LHCN-M2 (cell line): ENCODE data around the gene RNFT2. TPM values are rescaled to one million over a fixed set of nuclear protein-coding genes. Genes with fewer than 3 reads are reported as not detected.
"Not testable (repeated sequence)": the region's sequence is repeated elsewhere in the genome, so short reads cannot be mapped to it uniquely, and the experiment has no call there.

Experiments
- DNase-seq: peaks from one replicate; pipeline ENCODE4 v3.0.0-alpha.2; 2012; ENCODE audit warnings: low read depth
- total RNA-seq: library from RNA; depleted of rRNA; stranded (reverse); fragments of >200 nt; gene quantifications from 2 replicates; pipeline ENCODE4 v1.2.3, GENCODE V29; 2014

The RNFT2 gene
- total RNA-seq, 1 experiment from 2014 or later = 1.6 TPM

DNA sequence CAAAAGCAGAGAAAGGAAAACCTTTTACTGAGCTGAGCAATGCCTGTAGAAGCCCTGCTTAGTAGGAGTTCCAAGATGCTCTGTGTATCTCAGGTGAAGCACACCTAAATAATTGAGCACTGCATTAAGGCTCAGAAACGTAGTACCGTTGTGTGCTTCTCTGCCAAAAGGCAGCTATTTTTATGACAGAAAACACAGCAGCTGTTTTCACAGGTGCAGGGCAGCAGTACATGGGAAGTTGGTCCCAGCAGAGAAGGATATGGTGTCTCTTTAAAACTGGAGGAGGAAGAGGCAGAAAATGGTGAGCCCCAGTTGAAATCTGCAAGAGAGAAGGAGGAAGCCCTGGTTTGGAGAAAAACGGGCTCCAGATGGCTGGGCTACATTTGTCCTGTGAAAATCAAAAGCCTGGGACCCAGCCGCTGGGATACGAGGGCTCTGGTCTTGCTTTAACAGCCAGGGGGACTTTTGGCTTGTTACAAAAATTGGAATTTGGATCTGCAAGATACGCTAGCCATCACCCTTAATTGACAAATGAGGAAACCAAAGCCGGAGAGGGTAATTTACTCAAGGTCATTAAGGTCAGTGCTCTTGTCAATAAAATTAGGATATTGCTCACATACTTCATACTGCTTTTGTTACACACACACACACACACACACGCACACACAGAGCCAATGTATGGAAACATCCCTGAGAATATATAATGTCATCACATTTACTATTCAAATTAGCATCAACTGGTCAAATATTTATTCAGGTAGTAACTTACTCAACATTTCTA lies 27.6 kb upstream of the RNFT2 start:
- peak; percentile 15 for DNase-seq

GRCh38 chr12:116712458-116713303 lies 25.4 kb upstream of the RNFT2 start:
- DNase-seq = no peak

GRCh38 chr12:116713527-116713926 lies 24.6 kb upstream of the RNFT2 start:
- DNase-seq = no peak

GRCh38 chr12:116714175-116714574 lies 23.9 kb upstream of the RNFT2 start:
- DNase-seq = peak; percentile 12

DNA sequence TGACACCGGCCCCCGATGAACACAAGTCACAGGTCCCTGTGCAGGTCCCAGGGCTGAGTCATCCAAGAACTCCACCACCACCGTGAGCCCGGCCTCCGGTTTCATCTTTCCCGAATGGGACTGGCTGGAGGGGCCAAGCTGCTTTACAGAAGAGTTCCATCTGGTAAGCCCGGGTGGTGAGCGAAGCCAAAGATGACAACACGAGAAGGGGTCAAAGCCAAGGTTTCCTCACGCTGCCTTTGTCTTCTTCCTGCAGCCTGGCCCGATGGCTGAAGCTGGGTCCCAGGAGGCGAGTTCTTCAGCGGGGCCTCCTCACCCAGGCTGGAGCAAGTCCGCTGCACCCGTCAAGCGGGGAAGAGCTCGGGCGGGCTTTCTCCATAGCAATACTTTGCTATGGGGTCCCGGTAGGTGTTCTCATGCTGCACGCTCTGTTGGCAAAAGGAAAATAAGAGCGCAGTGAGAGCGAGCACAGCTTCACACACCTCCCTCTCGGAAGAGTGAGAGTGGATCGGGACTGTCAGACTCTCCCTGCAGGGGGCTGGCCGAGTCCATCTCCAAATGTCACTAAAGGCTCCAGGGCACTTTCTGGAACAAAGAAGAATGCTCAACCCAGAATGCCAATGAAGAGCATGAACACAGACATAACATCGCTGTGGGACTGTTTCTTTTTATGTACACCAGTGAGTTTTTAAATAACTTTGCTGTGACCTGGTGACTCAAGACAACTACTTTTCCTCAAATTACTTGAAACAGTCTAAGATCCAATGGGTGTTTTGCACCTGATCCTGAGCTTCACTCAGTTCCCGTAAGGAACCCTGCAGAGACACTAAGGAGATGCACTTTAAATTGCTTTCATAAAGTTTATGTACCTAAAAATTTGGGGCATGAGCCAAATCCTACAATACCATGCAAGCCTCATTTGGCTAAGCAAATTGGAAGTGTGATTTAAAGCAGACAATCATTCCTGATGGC lies 20.4 kb upstream of the RNFT2 start:
- no peak for DNase-seq

DNA sequence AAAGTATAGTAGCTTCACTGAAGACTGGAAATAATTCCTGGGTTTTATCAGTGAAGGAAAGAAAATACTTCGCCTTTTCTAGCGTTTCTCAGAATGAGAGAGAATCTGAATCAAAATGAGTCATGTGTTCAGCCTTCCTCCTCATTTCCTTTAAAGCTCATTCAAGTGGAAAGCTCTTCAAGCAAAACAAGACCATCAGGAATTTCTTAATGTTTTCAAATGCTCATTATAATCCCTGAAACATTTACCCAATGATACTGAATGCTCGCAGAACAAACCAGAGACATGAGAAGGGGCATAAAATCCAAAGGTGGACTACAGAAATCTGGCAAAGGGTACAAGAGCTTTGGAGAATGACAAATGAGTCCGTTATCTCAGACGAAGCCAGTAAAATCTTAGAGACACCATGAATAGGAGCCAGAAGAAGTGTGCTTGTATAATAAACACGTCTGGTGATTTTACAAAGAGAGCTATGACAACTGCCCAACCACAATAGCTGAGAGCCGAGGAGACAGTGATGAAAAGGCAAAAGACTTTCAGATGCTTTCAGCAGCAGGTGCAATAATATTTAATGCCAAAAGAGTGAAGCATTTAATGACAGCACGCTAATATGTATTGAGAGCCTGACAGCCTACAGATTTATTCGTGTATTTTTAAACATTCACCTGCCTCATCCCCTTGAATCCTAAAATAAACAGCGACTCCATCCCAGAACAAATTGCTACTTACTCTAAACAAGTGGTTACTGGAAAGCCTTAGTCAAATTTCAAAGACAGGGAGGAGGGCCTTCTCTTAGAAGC lies 19.3 kb upstream of the RNFT2 start:
- DNase-seq = no peak

DNA sequence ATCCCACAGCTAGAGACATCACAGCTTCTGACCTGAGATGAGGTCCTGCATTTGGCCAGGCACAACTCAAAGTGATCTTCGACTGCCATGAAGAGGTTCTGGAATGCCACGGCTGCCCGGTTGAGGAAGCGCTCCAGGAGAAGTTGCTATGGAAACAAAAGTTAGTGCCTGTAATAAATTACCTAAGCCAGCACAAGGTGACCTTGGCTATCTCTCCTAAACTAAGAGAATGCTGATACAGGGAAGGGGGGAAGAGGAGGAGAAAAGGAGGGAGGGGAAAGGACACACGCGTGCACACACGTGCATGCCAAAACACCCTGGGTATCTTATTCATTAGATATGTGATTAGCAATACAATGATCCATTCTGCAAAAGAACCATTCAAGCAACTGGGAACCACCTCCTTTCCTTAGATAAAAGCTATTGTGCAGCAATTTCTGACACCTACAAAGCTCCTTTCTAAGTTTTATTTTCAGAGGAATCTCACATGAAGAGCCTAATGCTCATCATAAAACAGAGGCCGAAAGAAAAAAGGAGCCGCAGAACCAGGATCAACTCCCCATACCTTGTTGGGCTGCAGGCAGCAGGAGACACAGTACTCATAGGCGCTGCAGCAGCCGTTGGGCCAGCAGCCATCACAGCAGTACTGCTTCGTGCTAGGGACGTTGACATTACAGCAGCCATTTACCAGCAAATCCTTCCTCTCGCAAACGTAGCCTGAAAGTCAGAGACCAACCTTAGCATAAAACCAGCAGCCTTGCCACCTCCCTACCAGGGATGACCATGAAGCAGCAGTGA lies 18.2 kb upstream of the RNFT2 start:
- DNase-seq = no peak

- no peak for DNase-seq
Measured at GRCh38 chr12:116722245-116722644, 15.9 kb upstream of the RNFT2 start.

GRCh38 chr12:116726694-116727093 lies 11.4 kb upstream of the RNFT2 start:
- DNase-seq = no peak

DNA sequence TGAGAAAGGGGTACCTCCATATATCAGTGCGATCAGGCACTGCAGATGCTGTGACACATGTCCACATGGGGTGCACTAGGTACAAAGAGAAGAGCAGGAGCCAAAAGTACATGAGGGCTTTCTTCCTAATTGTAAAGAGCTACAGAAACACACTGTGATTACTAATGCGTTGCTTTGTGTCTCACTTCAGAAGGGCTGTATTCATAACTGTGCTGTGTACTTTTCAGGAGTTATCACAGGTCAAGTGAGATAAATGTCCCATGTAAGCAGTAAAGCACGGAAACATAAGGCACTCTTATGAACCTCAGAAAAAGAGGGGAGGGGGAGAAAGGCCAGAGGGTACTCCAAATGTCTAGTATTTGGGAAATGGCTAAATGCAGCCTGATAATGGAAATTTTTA lies 10.9 kb upstream of the RNFT2 start:
- no peak for DNase-seq

- no peak for DNase-seq
Measured at GRCh38 chr12:116727891-116728290, 10.2 kb upstream of the RNFT2 start.

- DNase-seq = no peak
Measured at GRCh38 chr12:116731801-116732200, 6.3 kb upstream of the RNFT2 start.

DNA sequence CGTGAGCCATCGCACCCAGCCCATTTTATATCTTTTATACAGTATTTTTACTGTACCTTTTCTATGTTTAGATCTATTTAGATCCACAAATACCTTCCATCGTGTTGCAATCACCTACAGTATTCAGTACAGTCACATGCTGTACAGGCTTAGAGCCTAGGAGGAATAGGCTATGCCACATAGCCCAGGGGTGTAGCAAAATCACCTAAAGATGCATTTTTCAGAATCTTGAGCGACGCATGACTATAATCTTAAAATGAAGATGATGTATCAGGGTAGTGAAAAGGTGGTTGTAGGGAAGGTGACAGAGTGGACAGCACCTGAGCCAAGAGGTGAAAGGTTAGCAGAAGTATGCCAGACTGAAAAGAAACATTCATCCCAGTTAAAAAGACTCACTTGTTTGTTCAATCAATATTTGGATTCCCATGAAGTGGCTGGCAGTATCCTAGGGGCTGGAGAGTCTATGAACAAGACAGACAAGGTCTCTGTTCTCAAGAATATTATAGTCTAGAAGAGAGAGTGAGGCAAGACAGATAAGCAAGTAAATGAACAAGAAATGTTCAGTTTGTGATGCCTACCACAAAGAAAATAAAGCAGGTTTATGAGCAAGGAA lies 3.9 kb upstream of the RNFT2 start:
- no peak for DNase-seq

GRCh38 chr12:116735084-116735483 lies 3.0 kb upstream of the RNFT2 start:
- DNase-seq = no peak

DNA sequence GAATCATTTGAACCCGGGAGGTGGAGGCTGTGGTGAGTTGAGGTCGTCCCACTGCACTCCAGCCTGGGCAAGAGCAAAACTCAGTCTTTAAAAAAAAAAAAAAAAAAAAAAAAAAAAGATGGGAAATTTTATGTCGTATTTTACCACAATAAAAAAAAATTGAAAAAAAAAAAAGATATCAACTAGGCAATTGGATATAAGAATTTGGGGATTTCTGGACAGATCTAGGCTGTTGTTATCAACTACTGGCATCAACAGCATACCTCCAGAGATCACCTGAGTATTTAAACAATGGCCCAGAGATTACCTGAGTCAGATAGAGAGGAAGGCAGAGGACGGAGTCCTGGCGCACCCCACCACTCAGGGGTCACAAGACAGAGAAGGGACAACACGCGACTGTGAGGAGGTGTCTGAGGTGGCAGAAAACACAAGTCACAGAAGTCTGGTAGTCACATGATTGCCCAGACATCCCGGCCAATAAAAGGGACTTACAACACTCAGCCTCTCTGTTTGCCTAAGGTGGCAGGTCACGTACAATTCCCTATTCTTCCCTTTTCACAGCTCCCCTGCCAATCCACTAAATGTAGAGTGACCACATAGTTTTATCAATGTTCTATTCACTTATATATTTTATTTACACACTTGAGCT lies 2.0 kb upstream of the RNFT2 start:
- DNase-seq = no peak

GRCh38 chr12:116736962-116737773 lies 947 bp upstream of the RNFT2 start:
- no peak for DNase-seq

GRCh38 chr12:116739381-116739887 lies 1.3 kb downstream of the RNFT2 start:
- no peak for DNase-seq

DNA sequence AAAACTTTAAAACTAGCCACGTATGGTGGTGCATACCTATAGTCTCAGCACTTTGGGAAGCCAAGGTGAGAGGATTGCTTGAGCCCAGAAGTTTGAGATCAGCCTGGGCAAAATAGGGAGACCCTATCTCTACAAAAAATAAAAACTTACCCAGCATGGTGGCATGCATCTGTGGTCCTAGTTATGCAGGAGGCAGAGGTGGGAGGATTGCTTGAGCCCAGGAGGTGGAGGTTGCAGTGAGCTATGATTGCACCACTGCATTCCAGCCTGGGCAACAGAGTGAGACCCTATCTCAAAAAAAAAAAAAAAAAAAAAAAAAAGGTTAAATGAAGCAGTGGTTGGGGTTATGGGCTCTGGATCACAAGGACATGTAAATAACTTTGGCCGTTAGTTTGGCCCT lies 4.7 kb downstream of the RNFT2 start:
- not testable (repeated sequence) for DNase-seq
